ENCODE results near the gene FMO2.

- no peak for TF ChIP-seq ESRRG (CRISPR knock-in tag; IDR thresholded peaks at IDR 0.05)
- TF ChIP-seq SNAI2 (CRISPR knock-in tag; IDR thresholded peaks at IDR 0.05) = no peak
- no peak for TF ChIP-seq GLIS3 (CRISPR knock-in tag; IDR thresholded peaks at IDR 0.05)
- TF ChIP-seq TOX (CRISPR knock-in tag; IDR thresholded peaks at IDR 0.05; ENCODE audit: borderline replicate concordance) = no peak
- no peak for TF ChIP-seq TCF4 (CRISPR knock-in tag; IDR thresholded peaks at IDR 0.05; ENCODE audit: borderline replicate concordance)
- TF ChIP-seq CSDC2 (CRISPR knock-in tag; IDR thresholded peaks at IDR 0.05) = no peak
- TF ChIP-seq ZNF8 (CRISPR knock-in tag; IDR thresholded peaks at IDR 0.05) = no peak
Observed at GRCh38 chr1:171191992-171192391, 6.9 kb downstream of the FMO2 start.

All from SK-N-SH treated with all-trans-retinoic acid at 6 μM for 48 hours (cell line).